Gastroesophageal sphincter (tissue), 3 donors: ENCODE data around the gene ARHGAP29.
"Not testable (repeated sequence)": the region's sequence is repeated elsewhere in the genome, so short reads cannot be mapped to it uniquely, and the experiment has no call there.

Source experiments
- CTCF ChIP-seq, 4 experiments: fragments of 200-600 bp in 2 of 4; fragments of 450-650 bp in 2 of 4; sonication (generic) in 1 of 4; IDR thresholded peaks; one replicate each; pipeline ENCODE4 v1.5.1; 2017 to 2019; ENCODE audit warnings: antibody characterized with exemption in 4 of 4, mild to moderate bottlenecking in 2 of 4, moderate library complexity in 2 of 4
- EP300 ChIP-seq: sonication (generic); formaldehyde crosslinking; IDR thresholded peaks from one replicate; pipeline ENCODE4 v1.6.1; 2017; ENCODE audit warnings: antibody characterized with exemption, mild to moderate bottlenecking
- POLR2A ChIP-seq, 2 donors: fragments of 450-650 bp; IDR thresholded peaks; one replicate each; pipeline ENCODE4 v1.6.1; 2017; ENCODE audit warnings: antibody characterized with exemption in 2 of 2, mild to moderate bottlenecking in 2 of 2, moderate library complexity in 1 of 2
- POLR2AphosphoS5 ChIP-seq: sonication (generic); formaldehyde crosslinking; IDR thresholded peaks from one replicate; pipeline ENCODE4 v1.6.1; 2017; ENCODE audit warnings: antibody characterized with exemption

GRCh38 chr1:94149166-94149565 lies 88.2 kb downstream of the ARHGAP29 start:
- TF ChIP-seq CTCF (IDR thresholded peaks at IDR 0.05); POLR2AphosphoS5; POLR2A (IDR thresholded peaks at IDR 0.05); EP300: not testable (repeated sequence)
